Esophagus muscularis mucosa (tissue), 4 donors: ENCODE data around the gene ZNF775. TPM values are rescaled to one million over a fixed set of nuclear protein-coding genes. Genes with fewer than 3 reads are reported as not detected.

ENCODE experiments used
- DNase-seq: peaks from one replicate; pipeline ENCODE4 v3.0.0-alpha.2; 2017; ENCODE audit errors: extremely low spot score
- H3K27ac ChIP-seq, 4 donors: fragments of 200-600 bp; sonication (generic); replicated peaks in 1 of 4; 1 replicate in 3 of 4; 2 replicates in 1 of 4; pipeline ENCODE4 v1.5.1; 2016 to 2019; ENCODE audit warnings: mild to moderate bottlenecking in 1 of 4
- H3K27me3 ChIP-seq, 4 donors: fragments of 200-600 bp; sonication (generic); one replicate each; pipeline versions ENCODE4 v1.5.1 to v1.6.0; 2016 to 2019
- H3K36me3 ChIP-seq, 4 donors: fragments of 200-600 bp; sonication (generic); one replicate each; pipeline ENCODE4 v1.5.1; 2016 to 2019
- H3K4me1 ChIP-seq, 4 donors: fragments of 200-600 bp; sonication (generic); one replicate each; pipeline ENCODE4 v1.5.1; 2016 to 2019
- H3K4me3 ChIP-seq, 4 donors: fragments of 200-600 bp; sonication (generic); 1 replicate in 2 of 4; 2 replicates in 2 of 4; pipeline ENCODE4 v1.5.1; 2016 to 2019; ENCODE audit warnings: mild to moderate bottlenecking in 4 of 4, moderate library complexity in 1 of 4
- H3K9me3 ChIP-seq, 4 donors: fragments of 200-600 bp; sonication (generic); 1 replicate in 3 of 4; 2 replicates in 1 of 4; pipeline ENCODE4 v1.5.1; 2016 to 2019
- EP300 ChIP-seq: sonication (generic); formaldehyde crosslinking; IDR thresholded peaks from one replicate; pipeline ENCODE4 v1.6.1; 2017; ENCODE audit warnings: antibody characterized with exemption
- POLR2A ChIP-seq: fragments of 450-650 bp; IDR thresholded peaks from one replicate; pipeline ENCODE4 v1.6.1; 2017; ENCODE audit warnings: antibody characterized with exemption, moderate library complexity, mild to moderate bottlenecking, low read depth
- POLR2AphosphoS5 ChIP-seq, 2 donors: sonication (generic); formaldehyde crosslinking; IDR thresholded peaks; one replicate each; pipeline ENCODE4 v1.6.1; 2017; ENCODE audit warnings: antibody characterized with exemption in 2 of 2
- WGBS: methylation state at CpG from one replicate; pipeline ENCODE4 v1.1.5; 2018; 5-methylcytosine and 5-hydroxymethylcytosine counted together
- intact Hi-C: fragments of 100-400 bp; cut with DNase I; formaldehyde crosslinking; loops from one replicate; pipeline ENCODE4 v1.15.1; 2023
- total RNA-seq, 4 donors: library from RNA; depleted of rRNA; stranded (reverse); fragments of >200 nt; gene quantifications; one replicate each; pipeline versions ENCODE4 v1.1.0 to v1.2.1, GENCODE V29; 2016
- TF ChIP-seq, protein P1 (sequence below), 3 experiments: fragments of 200-600 bp in 2 of 3; fragments of 450-650 bp in 1 of 3; sonication (generic) in 2 of 3; IDR thresholded peaks; one replicate each; pipeline ENCODE4 v1.5.1; 2017 to 2019; ENCODE audit warnings: antibody characterized with exemption in 3 of 3, mild to moderate bottlenecking in 2 of 3, moderate library complexity in 1 of 3

ZNF775 gene
- total RNA-seq, 4 donors from 2014 or later = 6.6 to 19.8 (median 15.0) TPM

DNA sequence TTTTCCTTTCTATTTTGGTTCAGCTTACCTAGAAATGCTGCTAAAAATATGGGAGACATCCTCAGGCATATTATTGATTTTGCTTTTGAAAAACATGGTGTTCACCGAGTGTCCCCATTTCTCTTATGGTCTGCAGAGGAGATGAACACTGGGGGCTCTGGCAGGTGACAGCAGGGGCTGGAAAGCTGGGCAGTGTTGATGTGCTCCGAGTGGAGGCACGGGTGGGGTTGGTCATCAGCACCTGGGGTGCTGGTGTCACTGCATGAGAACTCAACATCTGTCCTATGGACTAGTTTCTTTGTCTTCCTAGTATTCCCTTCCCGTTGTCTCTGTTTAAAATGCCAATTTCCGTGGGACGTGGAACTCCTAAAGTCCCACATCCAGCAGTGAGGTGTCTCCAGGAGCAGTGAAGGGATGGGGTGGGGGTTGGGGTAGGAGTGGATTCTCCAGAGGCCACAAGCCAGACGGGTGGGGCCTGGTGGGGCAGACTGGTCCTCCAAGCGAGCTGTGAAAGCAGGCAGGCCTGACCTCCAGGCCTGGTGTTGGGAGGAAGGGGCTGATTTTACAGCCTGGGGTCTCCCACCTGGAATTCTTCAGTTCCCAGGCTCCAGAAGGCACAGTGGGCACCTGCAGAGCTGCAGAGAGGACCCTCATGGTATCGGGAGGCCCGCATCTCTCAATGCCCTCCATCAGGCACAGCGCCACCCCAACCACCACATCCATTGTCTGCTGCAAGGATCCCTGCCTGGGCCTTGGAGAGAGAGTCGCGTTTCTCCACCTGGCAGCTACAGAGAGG lies 24.4 kb downstream of the ZNF775 start:
- H3K9me3 ChIP-seq = no peaks in the 10 kb centered on the region
- H3K27ac ChIP-seq = peak overlapping the region; percentile 93 to 98 (median 96)
- peaks cover 20 to 46% (median 34%) of the 10 kb centered on the region in 4 donors for H3K4me1 ChIP-seq
- 85% methylated on average over 12 of the region's 13 CpGs for WGBS
- TF ChIP-seq POLR2AphosphoS5 (IDR thresholded peaks at IDR 0.05) = no peak
- no peak for TF ChIP-seq POLR2A
- TF ChIP-seq EP300 = no peak
- TF ChIP-seq, protein P1, sequence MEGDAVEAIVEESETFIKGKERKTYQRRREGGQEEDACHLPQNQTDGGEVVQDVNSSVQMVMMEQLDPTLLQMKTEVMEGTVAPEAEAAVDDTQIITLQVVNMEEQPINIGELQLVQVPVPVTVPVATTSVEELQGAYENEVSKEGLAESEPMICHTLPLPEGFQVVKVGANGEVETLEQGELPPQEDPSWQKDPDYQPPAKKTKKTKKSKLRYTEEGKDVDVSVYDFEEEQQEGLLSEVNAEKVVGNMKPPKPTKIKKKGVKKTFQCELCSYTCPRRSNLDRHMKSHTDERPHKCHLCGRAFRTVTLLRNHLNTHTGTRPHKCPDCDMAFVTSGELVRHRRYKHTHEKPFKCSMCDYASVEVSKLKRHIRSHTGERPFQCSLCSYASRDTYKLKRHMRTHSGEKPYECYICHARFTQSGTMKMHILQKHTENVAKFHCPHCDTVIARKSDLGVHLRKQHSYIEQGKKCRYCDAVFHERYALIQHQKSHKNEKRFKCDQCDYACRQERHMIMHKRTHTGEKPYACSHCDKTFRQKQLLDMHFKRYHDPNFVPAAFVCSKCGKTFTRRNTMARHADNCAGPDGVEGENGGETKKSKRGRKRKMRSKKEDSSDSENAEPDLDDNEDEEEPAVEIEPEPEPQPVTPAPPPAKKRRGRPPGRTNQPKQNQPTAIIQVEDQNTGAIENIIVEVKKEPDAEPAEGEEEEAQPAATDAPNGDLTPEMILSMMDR (IDR thresholded peaks at IDR 0.05) = no peak
- intact Hi-C loops = no loop called here
- DNase-seq = no peak
- no peaks in the 10 kb centered on the region for H3K27me3 ChIP-seq
- peak overlapping the region in 3 of 4 donors; percentile 73 to 86 (median 81) for H3K4me3 ChIP-seq
- peaks cover 3 to 20% (median 12%) of the 10 kb centered on the region in 4 donors for H3K36me3 ChIP-seq

DNA sequence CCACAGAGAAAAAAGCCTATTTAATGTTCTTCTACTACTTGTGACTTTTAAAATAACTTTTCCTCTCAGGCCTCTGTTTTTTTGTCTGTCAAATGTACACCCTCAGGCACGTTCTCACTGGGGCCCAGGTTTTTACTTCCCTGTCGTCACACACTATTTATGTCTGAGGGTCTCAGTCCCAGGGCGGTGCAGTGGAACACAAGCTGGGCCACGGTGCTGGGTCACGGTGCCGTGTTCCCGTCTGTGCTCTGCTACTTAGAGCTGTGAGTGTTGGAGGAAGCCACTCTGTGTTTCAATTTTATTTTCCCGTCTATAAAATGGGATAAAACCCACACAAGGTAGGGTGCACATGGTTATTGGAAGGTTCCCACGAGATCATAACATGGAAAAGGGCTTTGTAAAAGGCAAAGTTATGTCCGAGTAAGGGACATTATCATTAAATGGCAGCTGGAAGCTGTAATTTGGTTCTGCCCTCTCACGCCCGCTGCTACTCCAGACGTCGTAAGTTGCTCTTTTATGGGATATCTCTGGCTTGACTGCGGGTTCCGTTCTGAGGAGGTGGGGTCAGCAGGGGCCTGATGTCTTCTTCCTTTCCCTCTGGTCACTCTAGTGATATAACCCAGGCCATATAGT lies 25.2 kb downstream of the ZNF775 start:
- no peak for DNase-seq
- intact Hi-C loops = no loop called here
- H3K27me3 ChIP-seq = no peaks in the 10 kb centered on the region
- H3K4me1 ChIP-seq = peaks cover 20 to 46% (median 34%) of the 10 kb centered on the region in 4 donors
- H3K9me3 ChIP-seq = no peaks in the 10 kb centered on the region
- peak overlapping the region; percentile 73 to 86 (median 78) for H3K4me3 ChIP-seq
- 39% methylated on average over 16 of the region's 16 CpGs for WGBS
- TF ChIP-seq, protein P1 (IDR thresholded peaks at IDR 0.05) = no peak
- TF ChIP-seq POLR2AphosphoS5 (IDR thresholded peaks at IDR 0.05) (no peak), POLR2A (no peak), EP300 (no peak)
- peak overlapping the region; percentile 93 to 98 (median 96) for H3K27ac ChIP-seq
- peaks cover 0 to 18% (median 9%) of the 10 kb centered on the region in 4 donors for H3K36me3 ChIP-seq

DNA sequence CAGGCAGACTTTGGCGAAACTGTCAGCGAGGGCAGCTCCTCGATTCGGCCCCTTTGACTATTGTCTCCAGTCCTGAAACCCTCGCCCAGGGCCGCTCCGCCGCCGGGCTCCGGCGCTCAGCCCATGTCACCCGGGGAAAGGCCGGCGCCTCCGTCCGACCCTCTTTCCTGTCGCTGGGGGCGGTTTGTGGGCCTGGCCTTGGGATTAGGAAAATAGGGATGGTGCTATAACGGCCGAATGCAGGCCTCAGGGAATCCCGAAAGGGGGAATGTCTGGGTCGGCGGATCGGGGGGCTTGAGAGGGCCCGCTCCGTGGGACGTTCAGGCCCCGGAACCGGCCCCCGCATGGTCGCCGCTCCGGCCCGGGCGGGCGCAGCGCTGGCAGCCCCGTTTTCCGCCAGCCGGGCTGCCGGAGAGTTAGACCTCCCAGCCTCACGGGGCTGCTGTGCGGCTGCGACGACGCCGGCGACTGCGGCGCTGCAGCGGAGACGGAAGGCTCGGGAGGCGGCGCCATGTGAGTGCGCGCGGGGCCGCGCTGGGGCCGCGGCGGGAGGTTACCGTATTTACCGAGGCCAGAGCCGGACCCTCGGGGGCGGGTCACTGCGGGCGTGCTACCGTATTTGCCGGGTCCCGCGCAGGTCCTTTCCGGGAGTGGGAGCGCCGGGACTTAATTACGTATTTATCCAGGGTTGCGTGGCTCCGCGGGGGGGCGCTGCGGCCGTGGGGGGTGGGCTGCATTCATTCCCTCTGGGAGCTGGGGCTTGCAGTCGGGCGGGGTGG lies 25.9 kb downstream of the ZNF775 start:
- intact Hi-C loops = loop anchor here (5.0 kb wide), 1 partner anchor 38 kb away; the partner anchor contains the start of gene REPIN1
- Histone ChIP-seq H3K36me3 (peaks cover 0 to 23% (median 8%) of the 10 kb centered on the region in 4 donors), H3K27ac (peak overlapping the region; percentile 93 to 98 (median 96)), H3K27me3 (no peaks in the 10 kb centered on the region), H3K4me1 (peaks cover 20 to 46% (median 34%) of the 10 kb centered on the region in 4 donors), H3K4me3 (peak overlapping the region; percentile 73 to 86 (median 78)), H3K9me3 (no peaks in the 10 kb centered on the region)
- WGBS = 4% methylated on average over 14 of the region's 86 CpGs
- TF ChIP-seq EP300 (no peak), POLR2A (peak; percentile 38), POLR2AphosphoS5 (IDR thresholded peaks at IDR 0.05) (peak; percentile 80 to 83)
- TF ChIP-seq, protein P1 (IDR thresholded peaks at IDR 0.05) = peak in 2 of 3 experiments; percentile 21 to 40
- DNase-seq = peak; percentile 96

DNA sequence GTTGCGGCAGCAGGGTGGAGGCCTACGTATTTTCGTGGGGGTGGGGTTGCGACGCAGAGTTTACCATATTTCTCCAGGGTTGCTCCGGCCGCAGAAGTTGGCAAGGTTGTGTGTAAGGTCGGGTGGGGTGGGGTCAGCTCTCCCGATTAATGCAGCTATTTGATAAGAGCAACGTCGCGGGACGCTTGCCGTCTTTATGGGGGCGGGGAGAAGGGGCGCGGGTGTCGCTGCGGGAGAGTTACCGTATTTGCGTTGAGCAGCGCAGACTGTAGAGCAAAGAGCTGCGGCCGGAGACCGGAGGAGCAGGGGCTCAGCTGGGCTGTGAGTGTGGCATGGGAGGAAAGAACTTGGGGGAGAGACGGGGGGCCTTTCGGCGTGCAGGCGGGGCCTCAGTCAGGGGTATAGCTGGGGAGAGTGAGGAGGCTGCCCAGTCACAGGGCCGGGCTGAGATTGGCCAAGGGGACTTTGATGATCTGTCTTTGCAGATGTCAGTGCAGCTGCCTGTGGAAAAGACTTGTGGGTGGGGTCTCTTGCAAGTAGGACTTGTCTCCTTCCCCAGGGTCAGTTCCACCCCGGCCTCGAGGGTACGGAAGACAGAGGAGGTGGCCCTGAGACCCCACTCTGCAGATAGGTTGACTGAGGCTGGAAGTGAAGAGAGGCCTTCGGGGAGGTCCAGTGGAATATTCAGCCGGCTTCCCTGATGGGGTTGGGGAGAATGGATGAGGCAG lies 26.6 kb downstream of the ZNF775 start:
- Histone ChIP-seq H3K27me3 (no peaks in the 10 kb centered on the region), H3K4me1 (peaks cover 20 to 46% (median 34%) of the 10 kb centered on the region in 4 donors), H3K36me3 (peaks cover 0 to 25% (median 12%) of the 10 kb centered on the region in 4 donors), H3K27ac (peak overlapping the region; percentile 93 to 98 (median 96)), H3K4me3 (peak overlapping the region; percentile 73 to 86 (median 78)), H3K9me3 (no peaks in the 10 kb centered on the region)
- WGBS = 9% methylated on average over 29 of the region's 35 CpGs
- intact Hi-C loops = loop anchor here (5.0 kb wide), 1 partner anchor 38 kb away; the partner anchor contains the start of gene REPIN1
- TF ChIP-seq EP300 = no peak
- TF ChIP-seq, protein P1 (IDR thresholded peaks at IDR 0.05) = no peak
- no peak for TF ChIP-seq POLR2AphosphoS5 (IDR thresholded peaks at IDR 0.05)
- TF ChIP-seq POLR2A = no peak
- DNase-seq = no peak
